HG02981 (cell line): Measurements from ENCODE around the gene SRGAP3.

ENCODE experiments used
- ATAC-seq: cut with Tn5 transposase; IDR thresholded peaks from one replicate; pipeline ENCODE4 v1.9.1; 2021; ENCODE audit warnings: mild to moderate bottlenecking, moderate library complexity; ENCODE audit not compliant: unreplicated experiment

SRGAP3 gene

GRCh38 chr3:9151240-9151639 is 98.2 kb downstream of the SRGAP3 start:
- no peak for ATAC-seq

DNA sequence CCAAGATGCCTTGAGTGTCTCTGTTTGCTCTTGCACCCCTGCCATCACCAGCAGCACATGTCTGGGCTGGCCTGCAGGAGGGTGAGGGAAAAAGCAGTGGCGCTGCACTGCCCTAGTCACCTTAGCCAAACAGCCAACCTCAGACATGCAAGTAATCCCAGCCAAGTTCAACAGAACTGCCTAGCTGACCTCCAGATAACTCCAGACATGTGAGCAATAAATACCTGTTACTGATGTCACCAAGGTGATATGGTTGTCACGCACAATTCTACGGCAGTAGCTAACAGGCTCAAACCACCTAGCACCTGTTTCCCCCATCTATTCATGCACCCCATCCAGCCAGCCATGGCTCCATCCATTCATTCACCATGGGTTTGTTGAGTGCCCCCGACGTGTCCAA is 99.9 kb downstream of the SRGAP3 start:
- no peak for ATAC-seq

DNA sequence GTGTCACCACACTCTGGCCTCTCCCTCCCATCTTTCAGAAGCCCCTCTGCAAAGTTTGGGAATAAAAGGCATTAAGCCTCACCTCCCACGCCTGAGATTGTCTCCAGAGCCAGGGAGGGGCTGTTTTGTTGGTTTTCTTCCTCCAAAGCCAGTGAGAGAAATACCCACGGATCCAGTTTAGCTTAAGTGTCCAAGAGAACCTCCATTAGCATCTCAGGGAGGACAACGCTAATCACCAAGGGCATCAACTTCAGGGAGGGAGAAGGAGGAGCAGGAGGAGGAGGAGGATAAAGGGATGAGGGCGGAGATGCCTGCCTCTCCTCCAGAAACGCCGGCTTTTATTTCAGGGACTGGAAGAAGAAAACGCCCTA is 101.6 kb downstream of the SRGAP3 start:
- no peak for ATAC-seq

GRCh38 chr3:9147215-9147895 is 102.1 kb downstream of the SRGAP3 start:
- ATAC-seq: peak; percentile 85

DNA sequence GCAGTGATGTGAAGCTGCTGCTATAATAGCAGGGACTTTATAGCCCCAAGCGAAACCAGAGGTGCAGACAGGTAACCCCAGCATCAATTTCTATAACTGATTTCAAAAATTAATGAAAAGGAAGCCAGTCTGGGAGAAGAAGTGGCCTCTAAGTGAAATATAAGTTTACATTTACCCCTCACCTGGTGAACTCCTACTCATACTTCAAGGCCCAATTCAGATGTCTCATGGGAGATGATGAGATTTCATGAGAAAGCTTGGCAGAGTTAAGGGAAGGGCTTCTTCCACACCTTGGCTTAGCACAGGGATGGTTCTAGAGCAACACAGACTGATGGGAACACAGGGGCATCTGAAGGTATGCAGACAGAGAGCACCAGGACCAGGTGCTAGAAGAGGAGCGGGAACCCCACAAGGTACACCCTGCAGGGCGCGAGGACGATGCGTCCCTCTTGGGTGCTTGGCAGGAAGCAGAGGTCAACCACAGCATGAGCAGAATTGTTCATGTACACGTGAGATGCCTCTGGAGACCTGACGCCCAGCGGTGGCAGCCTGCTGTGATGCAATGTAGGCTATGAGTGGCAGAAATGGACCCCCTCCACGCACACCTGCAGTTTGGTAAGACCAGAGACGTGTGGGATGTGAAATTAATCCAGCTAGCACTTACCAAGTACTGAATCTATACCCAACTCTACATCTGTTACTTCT is 102.9 kb downstream of the SRGAP3 start:
- peak; percentile 55 for ATAC-seq

GRCh38 chr3:9143184-9143583 is 106.3 kb downstream of the SRGAP3 start:
- no peak for ATAC-seq

- no peak for ATAC-seq
Measured at GRCh38 chr3:9142362-9142761, 107.1 kb downstream of the SRGAP3 start.

DNA sequence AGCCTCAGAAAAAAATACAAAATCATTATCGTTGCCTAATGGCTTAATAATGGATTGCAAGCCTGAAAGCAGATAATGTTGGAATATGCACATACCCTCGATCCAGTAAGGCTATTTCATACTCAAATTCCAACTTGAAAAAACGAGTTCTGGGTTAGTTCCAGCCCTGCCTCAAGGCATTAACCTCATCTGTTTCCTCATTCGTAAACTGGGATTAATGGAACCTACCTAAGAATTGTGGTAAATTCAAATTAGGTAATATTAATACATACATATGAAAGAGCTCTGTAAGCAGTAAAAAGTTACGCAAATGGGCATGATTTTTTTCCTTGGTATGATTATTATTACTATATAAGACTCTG is 107.5 kb downstream of the SRGAP3 start:
- no peak for ATAC-seq

DNA sequence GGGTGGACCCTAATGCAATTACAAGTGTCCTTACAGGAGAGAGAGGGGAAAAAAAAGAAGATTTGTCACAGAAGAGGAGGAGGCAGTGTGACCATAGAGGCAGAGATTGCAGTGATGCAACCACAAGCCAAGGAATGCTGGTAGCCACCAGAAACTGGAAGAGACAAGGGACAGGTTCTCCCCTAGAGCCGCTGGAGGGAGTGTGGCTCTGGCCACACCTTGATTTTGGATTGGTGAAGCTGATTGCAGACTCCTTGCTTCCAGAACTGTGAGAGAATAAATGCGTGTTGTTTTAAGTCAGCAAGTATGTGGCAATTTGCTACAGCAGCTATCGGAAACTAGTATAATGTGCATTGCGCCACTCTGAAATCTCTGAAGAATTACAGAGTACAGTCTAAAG is 110.1 kb downstream of the SRGAP3 start:
- ATAC-seq: no peak

DNA sequence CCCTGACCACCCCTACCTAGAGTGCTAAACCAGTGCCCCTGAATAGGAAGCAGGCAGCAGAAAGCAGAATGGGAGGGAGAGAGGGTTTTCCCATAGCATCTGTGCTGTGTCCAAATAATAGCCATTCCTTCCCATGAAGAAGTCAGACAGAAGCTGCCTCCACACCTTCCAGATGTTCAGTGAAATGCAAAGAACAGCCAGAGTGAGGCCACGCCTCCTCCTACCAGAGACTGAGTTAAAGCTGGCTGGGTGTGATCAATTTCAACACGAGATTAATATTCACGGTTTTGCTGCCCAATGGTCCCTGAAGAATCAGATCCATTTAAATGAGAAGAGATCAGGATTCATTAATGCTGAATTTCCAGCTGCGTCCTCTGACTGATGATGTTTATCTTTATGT is 111.8 kb downstream of the SRGAP3 start:
- ATAC-seq: no peak

DNA sequence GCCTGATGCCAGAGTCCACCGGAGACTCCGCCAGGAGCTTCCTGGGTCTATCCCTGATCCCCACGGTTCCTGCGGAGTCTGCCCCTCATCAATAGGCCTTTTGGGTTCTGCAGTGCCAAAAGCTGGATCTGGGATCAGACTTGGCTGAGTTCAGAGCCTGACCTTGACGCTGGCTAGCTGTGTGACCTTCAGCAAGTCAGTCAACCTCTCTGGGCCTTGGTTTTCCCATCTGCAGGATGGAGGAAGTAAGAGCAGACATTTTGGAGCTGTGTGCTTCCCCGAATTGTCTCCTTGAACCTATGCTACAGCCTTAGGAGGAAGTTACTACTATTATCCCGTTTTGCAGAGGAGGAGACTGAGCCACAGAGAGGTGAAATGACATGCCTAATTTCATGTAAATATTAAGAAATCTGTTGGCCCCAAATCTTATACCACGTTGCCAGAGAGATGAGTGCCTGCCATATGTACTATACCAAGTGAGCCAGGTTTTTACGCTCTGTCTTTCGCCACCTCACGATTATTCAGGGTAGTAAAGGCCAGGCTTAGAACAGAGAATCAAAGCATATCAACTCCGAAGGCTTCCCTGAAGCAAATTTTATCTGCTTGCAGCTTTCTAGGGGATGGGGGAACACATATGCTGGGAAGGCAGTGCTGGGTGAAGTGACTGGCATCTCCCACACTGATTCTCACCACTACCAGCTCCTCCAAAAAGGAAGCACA is 112.5 kb downstream of the SRGAP3 start:
- no peak for ATAC-seq

GRCh38 chr3:9135930-9136525 is 113.4 kb downstream of the SRGAP3 start:
- no peak for ATAC-seq

GRCh38 chr3:9135526-9135925 is 113.9 kb downstream of the SRGAP3 start:
- no peak for ATAC-seq

GRCh38 chr3:9133656-9134055 is 115.8 kb downstream of the SRGAP3 start:
- no peak for ATAC-seq

DNA sequence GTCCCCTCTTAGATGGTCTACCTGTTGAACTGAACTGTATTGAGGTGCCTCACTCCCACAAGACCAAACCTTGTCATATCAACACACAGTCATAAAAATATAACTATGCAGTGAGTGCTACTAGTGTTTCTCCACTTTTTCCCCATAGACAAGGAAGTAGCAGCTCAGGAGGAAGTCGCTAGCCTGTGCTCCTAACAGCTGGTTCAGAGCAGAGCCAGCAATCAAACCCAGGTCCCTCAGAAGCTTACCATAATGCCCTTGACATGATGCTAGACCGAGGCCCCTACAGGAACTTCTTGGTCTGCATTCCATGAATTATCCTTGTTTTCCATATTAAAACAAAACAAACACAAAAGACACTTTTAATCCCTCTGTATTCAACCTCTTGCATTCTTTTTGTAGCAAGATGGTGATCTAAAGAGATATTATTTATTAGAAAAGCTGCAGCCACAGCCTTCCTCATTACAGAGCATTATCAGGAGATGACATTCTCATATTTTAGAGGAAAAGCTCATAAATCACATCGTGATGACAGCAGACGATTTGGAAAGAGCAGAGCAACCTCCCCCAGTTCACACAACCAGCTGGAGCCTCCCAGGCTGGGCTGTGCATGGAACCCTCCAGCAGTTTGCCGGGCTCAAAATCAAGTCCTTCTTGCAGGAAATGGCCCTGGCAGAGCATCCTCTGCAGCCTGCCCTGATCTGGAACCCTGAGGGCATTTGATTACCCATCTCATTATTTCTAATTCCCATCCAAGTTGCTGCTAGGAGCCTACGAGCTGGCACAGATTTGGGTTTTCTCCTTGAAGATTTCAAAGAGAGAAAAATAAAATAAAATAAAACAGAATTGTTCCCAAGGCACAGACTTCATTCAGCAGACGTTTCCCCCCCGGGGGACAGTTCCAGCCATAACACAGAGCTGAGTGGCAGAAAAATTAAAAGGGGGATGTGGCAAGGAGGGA is 118.8 kb downstream of the SRGAP3 start:
- ATAC-seq: no peak

GRCh38 chr3:9129365-9129764 is 120.1 kb downstream of the SRGAP3 start:
- ATAC-seq: no peak

DNA sequence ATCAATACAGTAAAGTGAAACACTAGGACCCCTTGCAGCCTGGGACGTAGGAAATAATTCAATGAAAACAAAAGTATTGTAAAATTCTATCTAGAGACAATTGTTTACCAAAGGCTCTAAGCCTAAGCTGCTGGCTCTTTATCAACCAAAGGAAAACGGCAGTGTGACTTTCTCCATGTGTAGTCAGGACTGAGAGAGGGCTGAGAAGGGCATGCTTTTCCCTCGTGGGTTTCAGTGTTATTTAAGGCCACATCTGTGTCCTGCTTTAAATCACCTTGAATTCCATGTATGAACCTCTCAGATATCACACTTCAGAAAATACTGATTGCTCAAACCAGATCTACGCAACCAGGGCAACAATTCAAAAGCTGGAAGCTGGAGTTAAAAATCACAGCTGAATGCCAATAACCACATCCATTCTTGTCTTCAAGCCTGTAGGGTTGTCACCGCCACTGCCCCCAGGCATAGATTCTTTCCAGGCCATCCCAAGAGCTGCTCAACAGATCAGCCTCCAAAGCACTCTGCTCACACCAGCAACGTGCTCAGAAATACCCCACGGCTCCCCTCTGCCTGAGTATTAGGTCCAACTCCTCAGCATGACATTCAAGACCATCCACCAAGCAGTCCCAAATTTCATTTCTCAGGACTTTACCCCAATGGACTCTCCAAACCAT is 124.0 kb downstream of the SRGAP3 start:
- no peak for ATAC-seq

DNA sequence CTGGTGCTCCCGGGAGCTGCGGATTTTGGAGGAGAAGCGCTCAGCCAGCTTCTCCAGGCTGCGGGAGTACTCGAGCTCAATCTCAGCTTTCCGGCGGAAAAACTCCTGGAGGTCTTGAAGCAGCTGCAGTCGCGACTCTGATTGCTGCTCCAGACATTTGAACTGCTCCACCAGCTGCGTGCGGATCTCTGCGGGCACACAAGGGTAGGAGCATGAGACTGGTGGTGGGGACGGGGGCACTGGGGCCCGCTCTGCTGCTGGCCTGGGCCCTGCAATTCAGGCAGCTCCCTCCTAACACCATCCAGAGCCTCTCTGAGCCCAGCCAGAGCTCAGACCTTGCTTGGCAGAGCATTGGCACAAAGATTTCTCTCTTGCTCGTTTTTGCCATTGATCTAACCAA is 124.7 kb downstream of the SRGAP3 start:
- no peak for ATAC-seq

DNA sequence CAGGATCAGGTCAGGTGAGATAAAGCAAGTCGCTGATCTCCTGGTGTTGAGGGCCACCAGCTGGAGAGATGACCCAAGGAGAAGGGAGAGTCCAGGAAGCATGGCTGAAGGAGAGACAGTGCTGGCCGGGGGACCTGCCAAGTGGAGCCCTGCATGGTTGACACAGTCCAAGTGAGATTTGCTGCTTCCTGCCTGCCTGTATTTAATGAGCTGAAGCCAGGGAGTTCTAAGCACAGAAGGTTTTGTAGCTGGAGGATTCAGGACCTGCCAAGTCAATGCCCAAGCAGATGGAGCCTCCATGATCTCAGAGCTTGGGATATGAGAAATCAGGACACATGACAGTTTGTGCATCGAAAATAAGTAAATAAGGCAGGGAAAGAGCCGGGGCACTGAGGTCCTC is 125.6 kb downstream of the SRGAP3 start:
- ATAC-seq: no peak

DNA sequence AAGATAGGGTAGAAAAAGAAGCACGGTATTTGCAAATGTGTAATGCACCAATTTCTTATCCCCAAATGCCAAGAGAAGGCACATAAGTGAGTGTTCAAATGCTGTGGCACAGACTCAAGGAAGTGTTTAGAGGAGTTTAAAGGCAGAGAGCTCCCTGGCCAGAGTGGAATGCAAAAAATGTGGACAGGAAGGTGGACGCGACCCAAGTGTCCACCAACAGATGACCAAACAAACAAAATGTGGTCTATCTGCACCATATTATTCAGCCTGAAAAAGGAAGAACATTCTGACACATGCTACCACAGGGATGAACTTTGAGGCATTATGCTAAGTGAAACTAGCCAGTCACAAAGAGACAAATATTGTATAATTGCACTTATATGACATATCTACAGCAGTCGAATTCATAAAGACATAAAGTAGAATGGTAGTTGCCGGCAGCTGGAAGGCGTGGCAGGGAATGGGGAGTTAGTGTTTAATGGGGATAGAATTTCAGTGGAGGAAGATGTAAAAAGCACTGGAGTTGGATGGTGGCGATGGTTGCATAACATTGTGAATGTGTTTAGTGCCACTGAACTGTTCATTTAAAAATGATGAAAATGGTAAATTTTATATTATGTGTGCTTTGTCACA is 126.6 kb downstream of the SRGAP3 start:
- ATAC-seq: no peak
